ENCODE data around the gene SMR3B.

DNA sequence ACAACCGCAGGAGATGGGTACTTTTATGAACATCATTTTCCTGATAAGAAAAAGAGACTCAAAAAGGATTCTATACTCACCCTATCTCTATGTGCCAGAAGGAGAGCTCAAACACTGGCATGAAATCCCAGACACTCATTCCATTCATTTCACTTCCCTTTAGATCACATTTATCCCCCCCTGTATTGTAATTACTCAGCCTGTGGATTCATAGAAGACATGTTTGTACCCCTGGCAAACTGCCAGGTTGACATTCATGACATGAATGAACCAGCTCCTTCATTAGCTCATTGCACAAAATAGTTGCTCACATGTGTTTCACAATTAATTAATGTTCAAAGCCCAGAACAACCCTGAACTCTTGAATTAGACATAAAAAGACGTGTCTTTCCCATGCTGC, 17.5 kb upstream of the SMR3B start:
- TF ChIP-seq, protein P1, sequence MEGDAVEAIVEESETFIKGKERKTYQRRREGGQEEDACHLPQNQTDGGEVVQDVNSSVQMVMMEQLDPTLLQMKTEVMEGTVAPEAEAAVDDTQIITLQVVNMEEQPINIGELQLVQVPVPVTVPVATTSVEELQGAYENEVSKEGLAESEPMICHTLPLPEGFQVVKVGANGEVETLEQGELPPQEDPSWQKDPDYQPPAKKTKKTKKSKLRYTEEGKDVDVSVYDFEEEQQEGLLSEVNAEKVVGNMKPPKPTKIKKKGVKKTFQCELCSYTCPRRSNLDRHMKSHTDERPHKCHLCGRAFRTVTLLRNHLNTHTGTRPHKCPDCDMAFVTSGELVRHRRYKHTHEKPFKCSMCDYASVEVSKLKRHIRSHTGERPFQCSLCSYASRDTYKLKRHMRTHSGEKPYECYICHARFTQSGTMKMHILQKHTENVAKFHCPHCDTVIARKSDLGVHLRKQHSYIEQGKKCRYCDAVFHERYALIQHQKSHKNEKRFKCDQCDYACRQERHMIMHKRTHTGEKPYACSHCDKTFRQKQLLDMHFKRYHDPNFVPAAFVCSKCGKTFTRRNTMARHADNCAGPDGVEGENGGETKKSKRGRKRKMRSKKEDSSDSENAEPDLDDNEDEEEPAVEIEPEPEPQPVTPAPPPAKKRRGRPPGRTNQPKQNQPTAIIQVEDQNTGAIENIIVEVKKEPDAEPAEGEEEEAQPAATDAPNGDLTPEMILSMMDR (IDR thresholded peaks at IDR 0.05): no peak
- TF ChIP-seq POLR2A (IDR thresholded peaks at IDR 0.05) (no peak), EP300 (IDR thresholded peaks at IDR 0.05) (no peak), POLR2AphosphoS5 (IDR thresholded peaks at IDR 0.05) (no peak)
